IMR-90 (cell line): Measurements from ENCODE around the gene IFT57.

Source experiments
- CEBPB ChIP-seq: IDR thresholded peaks from 2 replicates; pipeline ENCODE4 v1.6.1; 2012; ENCODE audit warnings: low read depth, low read length, improper control_type of control experiment
- CHD1 ChIP-seq: IDR thresholded peaks from 2 replicates; pipeline ENCODE4 v1.6.1; 2012; ENCODE audit warnings: low read depth, low read length, improper control_type of control experiment
- MAFK ChIP-seq: IDR thresholded peaks from 2 replicates; pipeline ENCODE4 v1.6.1; 2012; ENCODE audit warnings: low read depth, low read length, improper control_type of control experiment
- MXI1 ChIP-seq: IDR thresholded peaks from 2 replicates; pipeline ENCODE4 v1.6.1; 2012; ENCODE audit warnings: low read depth, mild to moderate bottlenecking, low read length, moderate library complexity, borderline replicate concordance
- NFE2L2 ChIP-seq: fragments of 150-350 bp; IDR thresholded peaks from 2 replicates; pipeline ENCODE4 v1.6.1; 2016; ENCODE audit warnings: low read depth, mild to moderate bottlenecking, low read length
- POLR2A ChIP-seq: IDR thresholded peaks from 2 replicates; pipeline ENCODE4 v1.6.1; 2012; ENCODE audit warnings: mild to moderate bottlenecking, low read depth, low read length
- RAD21 ChIP-seq: IDR thresholded peaks from 2 replicates; pipeline ENCODE4 v1.6.1; 2012; ENCODE audit warnings: low read length, improper control_type of control experiment
- RCOR1 ChIP-seq: IDR thresholded peaks from 2 replicates; pipeline ENCODE4 v1.6.1; 2012; ENCODE audit warnings: mild to moderate bottlenecking, low read length, improper control_type of control experiment; ENCODE audit not compliant: insufficient replicate concordance
- RFX5 ChIP-seq: IDR thresholded peaks from 2 replicates; pipeline ENCODE4 v1.8.0; 2012; ENCODE audit warnings: low read depth, mild to moderate bottlenecking, low read length, moderate library complexity
- TF ChIP-seq, protein P1 (sequence below): conservative IDR thresholded peaks from 2 replicates; pipeline ENCODE4 v1.5.1; 2012; ENCODE audit warnings: mild to moderate bottlenecking, low read depth, low read length, improper control_type of control experiment
- TF ChIP-seq, protein P2 (sequence below): fragments of 150-350 bp; IDR thresholded peaks from 2 replicates; pipeline ENCODE4 v1.6.1; 2017; ENCODE audit warnings: mild to moderate bottlenecking, antibody characterized with exemption, low read length, low read depth

DNA sequence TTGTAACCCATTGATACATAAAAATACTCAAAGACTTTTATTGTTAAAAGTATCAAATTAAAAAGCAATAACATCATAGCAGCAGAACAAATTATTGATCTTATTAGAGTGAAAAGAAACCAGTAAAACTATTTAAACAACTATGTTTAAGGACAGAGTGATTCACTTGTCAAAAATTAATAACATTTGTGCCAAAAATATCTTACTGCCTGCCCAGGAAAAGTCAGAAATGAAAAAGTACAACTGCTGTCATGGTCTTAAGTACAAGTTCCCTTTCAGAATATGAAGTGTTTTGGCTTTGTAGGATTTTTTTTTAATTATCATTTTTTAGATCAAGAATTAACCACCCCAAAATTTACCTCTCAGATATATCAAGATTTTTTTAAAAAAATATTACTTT, 3.4 kb downstream of the IFT57 start:
- no peak for TF ChIP-seq CHD1
- TF ChIP-seq RFX5: no peak
- TF ChIP-seq POLR2A: no peak
- TF ChIP-seq, protein P1, sequence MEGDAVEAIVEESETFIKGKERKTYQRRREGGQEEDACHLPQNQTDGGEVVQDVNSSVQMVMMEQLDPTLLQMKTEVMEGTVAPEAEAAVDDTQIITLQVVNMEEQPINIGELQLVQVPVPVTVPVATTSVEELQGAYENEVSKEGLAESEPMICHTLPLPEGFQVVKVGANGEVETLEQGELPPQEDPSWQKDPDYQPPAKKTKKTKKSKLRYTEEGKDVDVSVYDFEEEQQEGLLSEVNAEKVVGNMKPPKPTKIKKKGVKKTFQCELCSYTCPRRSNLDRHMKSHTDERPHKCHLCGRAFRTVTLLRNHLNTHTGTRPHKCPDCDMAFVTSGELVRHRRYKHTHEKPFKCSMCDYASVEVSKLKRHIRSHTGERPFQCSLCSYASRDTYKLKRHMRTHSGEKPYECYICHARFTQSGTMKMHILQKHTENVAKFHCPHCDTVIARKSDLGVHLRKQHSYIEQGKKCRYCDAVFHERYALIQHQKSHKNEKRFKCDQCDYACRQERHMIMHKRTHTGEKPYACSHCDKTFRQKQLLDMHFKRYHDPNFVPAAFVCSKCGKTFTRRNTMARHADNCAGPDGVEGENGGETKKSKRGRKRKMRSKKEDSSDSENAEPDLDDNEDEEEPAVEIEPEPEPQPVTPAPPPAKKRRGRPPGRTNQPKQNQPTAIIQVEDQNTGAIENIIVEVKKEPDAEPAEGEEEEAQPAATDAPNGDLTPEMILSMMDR: no peak
- TF ChIP-seq, protein P2, sequence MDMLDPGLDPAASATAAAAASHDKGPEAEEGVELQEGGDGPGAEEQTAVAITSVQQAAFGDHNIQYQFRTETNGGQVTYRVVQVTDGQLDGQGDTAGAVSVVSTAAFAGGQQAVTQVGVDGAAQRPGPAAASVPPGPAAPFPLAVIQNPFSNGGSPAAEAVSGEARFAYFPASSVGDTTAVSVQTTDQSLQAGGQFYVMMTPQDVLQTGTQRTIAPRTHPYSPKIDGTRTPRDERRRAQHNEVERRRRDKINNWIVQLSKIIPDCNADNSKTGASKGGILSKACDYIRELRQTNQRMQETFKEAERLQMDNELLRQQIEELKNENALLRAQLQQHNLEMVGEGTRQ: no peak
- TF ChIP-seq RAD21: no peak
- TF ChIP-seq CEBPB: no peak
- TF ChIP-seq RCOR1: no peak
- no peak for TF ChIP-seq NFE2L2
- no peak for TF ChIP-seq MAFK
- TF ChIP-seq MXI1: no peak
